ENCODE data around the gene FAM222B.

DNA sequence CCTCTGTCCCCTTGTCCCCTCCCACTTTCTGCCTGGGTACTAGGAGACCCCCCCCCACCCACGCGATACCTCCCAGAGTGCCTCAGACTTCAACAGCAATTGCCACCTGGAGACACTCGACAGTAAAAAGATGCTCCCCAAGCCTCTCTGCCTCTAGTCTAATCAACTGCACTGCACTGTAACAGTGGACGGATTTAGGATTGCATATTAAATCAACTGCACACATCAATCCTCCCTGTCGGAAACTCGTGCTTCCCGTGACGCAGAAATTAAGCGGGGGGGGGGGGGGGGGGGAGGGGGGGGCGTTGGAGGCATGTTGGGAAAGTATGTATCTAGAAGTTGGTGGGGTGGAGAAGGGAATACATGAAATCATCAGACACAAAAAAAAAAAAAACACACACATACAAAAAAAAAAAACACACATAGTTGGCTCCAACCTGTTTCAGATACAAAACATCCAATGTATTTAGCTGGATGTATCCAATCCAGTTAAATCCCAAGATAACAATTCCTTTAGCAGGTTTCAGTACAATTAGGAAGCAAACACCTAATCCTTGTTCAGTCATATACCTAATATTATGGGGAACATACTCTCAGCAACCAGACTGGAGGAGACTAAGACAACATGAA is 29.7 kb downstream of the FAM222B start:
- TF ChIP-seq, protein P1, sequence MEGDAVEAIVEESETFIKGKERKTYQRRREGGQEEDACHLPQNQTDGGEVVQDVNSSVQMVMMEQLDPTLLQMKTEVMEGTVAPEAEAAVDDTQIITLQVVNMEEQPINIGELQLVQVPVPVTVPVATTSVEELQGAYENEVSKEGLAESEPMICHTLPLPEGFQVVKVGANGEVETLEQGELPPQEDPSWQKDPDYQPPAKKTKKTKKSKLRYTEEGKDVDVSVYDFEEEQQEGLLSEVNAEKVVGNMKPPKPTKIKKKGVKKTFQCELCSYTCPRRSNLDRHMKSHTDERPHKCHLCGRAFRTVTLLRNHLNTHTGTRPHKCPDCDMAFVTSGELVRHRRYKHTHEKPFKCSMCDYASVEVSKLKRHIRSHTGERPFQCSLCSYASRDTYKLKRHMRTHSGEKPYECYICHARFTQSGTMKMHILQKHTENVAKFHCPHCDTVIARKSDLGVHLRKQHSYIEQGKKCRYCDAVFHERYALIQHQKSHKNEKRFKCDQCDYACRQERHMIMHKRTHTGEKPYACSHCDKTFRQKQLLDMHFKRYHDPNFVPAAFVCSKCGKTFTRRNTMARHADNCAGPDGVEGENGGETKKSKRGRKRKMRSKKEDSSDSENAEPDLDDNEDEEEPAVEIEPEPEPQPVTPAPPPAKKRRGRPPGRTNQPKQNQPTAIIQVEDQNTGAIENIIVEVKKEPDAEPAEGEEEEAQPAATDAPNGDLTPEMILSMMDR (IDR thresholded peaks at IDR 0.05): no peak
- no peak for TF ChIP-seq POLR2A (IDR thresholded peaks at IDR 0.05)
